Loucy (cell line): Measurements from ENCODE around the gene INTS1.

ENCODE experiments used
- H2AFZ ChIP-seq: fragments of 200-600 bp; sonication (generic); 2 replicates; pipeline ENCODE4 v1.6.0; 2016; ENCODE audit warnings: antibody characterized with exemption, mild to moderate bottlenecking, low read length, moderate library complexity
- H3F3A ChIP-seq: fragments of 200-600 bp; 2 replicates; pipeline ENCODE4 v1.6.0; 2016; ENCODE audit warnings: antibody characterized with exemption, low read depth, mild to moderate bottlenecking
- H3K27me3 ChIP-seq: fragments of 200-600 bp; sonication (generic); 2 replicates; pipeline ENCODE4 v1.6.1; 2014; ENCODE audit warnings: low read length, mild to moderate bottlenecking; ENCODE audit not compliant: insufficient read depth, poor library complexity, severe bottlenecking
- H3K36me3 ChIP-seq: fragments of 200-600 bp; sonication (generic); 2 replicates; pipeline ENCODE4 v1.6.1; 2016; ENCODE audit warnings: low read length; ENCODE audit not compliant: insufficient read depth
- H3K4me1 ChIP-seq: fragments of 200-600 bp; sonication (generic); 2 replicates; pipeline ENCODE4 v1.5.1; 2014; ENCODE audit warnings: low read length, mild to moderate bottlenecking; ENCODE audit not compliant: insufficient read depth, poor library complexity, severe bottlenecking
- H3K4me2 ChIP-seq: fragments of 200-600 bp; sonication (generic); 2 replicates; pipeline ENCODE4 v1.6.0; 2014; ENCODE audit warnings: antibody characterized with exemption, low read length, low read depth, mild to moderate bottlenecking; ENCODE audit not compliant: poor library complexity, severe bottlenecking
- H3K4me3 ChIP-seq: fragments of 200-600 bp; sonication (generic); 2 replicates; pipeline ENCODE4 v1.5.1; 2014; ENCODE audit warnings: low read length, mild to moderate bottlenecking, mixed read lengths; ENCODE audit not compliant: poor library complexity, severe bottlenecking
- H3K79me2 ChIP-seq: fragments of 200-600 bp; sonication (generic); 2 replicates; pipeline ENCODE4 v1.6.1; 2014; ENCODE audit warnings: low read length; ENCODE audit not compliant: insufficient read depth
- H3K9ac ChIP-seq: fragments of 200-600 bp; sonication (generic); 2 replicates; pipeline ENCODE4 v1.6.0; 2014; ENCODE audit warnings: mild to moderate bottlenecking, low read depth, low read length, moderate library complexity; ENCODE audit not compliant: poor library complexity, severe bottlenecking
- H3K9me2 ChIP-seq: fragments of 200-600 bp; sonication (generic); replicated peaks from 2 replicates; pipeline ENCODE4 v1.6.1; 2016; ENCODE audit warnings: low read depth, low read length, mixed read lengths
- H3K9me3 ChIP-seq: fragments of 200-600 bp; sonication (generic); 2 replicates; pipeline ENCODE4 v1.6.1; 2014; ENCODE audit warnings: mild to moderate bottlenecking, antibody characterized with exemption, low read length, low read depth; ENCODE audit not compliant: insufficient read depth
- H4K20me1 ChIP-seq: fragments of 200-600 bp; sonication (generic); 2 replicates; pipeline ENCODE4 v1.6.0; 2014; ENCODE audit warnings: antibody characterized with exemption, low read length, mild to moderate bottlenecking; ENCODE audit not compliant: insufficient read depth, poor library complexity, severe bottlenecking
- EZH2phosphoT487 ChIP-seq: fragments of 200-600 bp; IDR thresholded peaks from 2 replicates; pipeline ENCODE4 v1.6.1; 2018; ENCODE audit warnings: antibody characterized with exemption, mild to moderate bottlenecking, moderate library complexity, borderline replicate concordance
- TF ChIP-seq, protein P1 (sequence below): fragments of 200-600 bp; sonication (generic); conservative IDR thresholded peaks from 2 replicates; pipeline ENCODE4 v1.5.1; 2014; ENCODE audit warnings: mild to moderate bottlenecking, antibody characterized with exemption, low read length

Gene INTS1

DNA sequence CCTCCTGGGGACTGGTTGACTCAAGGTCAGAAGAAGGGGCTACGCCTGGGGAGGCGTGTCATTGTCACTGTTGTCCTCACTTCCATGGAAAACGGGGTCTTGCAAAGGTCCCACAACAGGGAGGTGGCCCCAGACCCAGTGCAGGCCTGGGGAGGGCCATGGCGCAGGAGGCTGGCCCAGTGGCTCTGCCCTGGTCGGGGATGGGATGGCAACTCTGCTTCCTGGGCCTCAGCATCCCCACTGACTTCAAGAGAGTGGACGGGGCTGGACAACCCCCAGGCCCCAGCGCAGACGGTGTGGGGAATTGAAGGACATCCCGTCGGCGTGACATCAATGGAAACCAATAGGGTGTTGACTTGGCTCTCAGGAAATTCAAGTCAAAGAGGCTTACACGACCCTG, 80.1 kb downstream of the INTS1 start:
- Histone ChIP-seq H3F3A (no peaks in the 10 kb centered on the region), H3K4me1 (no peaks in the 10 kb centered on the region), H3K9ac (no peak overlapping the region), H3K9me3 (no peaks in the 10 kb centered on the region), H4K20me1 (no peaks in the 10 kb centered on the region), H2AFZ (no peak overlapping the region), H3K27me3 (no peaks in the 10 kb centered on the region), H3K4me3 (no peak overlapping the region), H3K9me2 (no peaks in the 10 kb centered on the region), H3K36me3 (no peaks in the 10 kb centered on the region), H3K79me2 (no peaks in the 10 kb centered on the region), H3K4me2 (no peak overlapping the region)
- no peak for TF ChIP-seq EZH2phosphoT487
- TF ChIP-seq, protein P1, sequence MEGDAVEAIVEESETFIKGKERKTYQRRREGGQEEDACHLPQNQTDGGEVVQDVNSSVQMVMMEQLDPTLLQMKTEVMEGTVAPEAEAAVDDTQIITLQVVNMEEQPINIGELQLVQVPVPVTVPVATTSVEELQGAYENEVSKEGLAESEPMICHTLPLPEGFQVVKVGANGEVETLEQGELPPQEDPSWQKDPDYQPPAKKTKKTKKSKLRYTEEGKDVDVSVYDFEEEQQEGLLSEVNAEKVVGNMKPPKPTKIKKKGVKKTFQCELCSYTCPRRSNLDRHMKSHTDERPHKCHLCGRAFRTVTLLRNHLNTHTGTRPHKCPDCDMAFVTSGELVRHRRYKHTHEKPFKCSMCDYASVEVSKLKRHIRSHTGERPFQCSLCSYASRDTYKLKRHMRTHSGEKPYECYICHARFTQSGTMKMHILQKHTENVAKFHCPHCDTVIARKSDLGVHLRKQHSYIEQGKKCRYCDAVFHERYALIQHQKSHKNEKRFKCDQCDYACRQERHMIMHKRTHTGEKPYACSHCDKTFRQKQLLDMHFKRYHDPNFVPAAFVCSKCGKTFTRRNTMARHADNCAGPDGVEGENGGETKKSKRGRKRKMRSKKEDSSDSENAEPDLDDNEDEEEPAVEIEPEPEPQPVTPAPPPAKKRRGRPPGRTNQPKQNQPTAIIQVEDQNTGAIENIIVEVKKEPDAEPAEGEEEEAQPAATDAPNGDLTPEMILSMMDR: no peak

DNA sequence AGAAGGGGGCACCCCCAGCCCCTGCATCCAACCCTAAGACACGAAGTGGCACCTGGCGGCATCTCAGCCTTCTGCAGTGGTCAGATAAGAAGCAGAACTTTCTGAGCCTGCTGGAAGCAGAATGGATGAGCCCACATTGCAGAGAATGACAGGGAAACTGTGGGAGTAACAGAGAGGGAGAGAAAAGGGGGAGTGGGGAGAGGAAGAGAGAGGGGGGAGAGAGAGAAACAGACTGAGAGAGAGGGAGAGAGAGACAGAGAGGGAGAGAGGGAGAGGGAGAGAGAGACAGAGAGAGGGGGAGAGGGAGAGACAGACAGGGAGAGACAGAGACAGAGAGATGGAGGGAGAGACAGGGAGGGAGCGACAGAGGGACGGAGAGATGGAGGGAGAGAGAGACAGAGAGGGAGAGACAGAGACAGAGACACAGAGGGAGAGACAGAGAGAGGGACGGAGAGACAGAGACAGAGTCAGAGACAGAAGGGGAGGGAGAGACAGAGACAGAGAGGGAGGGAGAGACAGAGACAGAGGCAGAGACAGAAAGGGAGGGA, 80.9 kb downstream of the INTS1 start:
- TF ChIP-seq EZH2phosphoT487: no peak
- TF ChIP-seq, protein P1: no peak
- no peak overlapping the region for H3K4me2 ChIP-seq

DNA sequence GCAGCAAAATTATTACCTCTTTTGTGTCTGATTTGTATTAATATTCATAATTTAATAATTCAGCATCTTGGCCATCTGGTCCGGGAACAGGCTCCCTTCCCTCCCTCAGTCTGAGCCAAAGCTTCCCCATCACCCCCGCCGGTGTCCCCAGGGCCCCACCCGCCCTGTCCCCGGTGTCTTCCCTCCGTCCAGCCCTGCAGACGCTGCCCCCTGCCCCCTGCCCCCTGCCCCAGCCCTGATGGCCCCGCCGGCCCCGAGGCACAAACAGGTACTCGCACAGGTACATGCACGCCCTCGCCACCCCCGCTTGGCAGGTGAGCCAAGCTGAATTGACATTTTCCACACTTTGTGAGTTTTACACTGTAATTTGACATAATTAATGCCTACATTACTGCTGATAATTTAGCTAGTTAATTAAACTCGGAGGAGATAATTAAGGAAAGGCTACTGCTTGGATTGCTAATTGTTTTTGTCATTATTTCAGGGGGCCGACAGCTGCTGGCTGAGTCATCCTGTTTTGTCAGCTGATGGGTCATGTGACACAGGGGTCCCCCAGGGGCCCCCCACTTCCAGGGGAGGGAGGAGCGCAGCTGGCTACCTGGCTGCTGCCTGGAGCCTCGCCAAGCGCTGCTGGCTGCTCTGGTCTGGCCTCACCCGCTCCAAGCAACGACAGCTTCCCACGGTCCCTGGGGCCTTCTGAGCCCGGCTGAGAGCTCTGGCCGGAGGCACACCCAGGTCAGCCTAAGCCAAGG, 81.5 kb downstream of the INTS1 start:
- H2AFZ ChIP-seq: no peak overlapping the region
- H3K79me2 ChIP-seq: no peaks in the 10 kb centered on the region
- no peak overlapping the region for H3K4me2 ChIP-seq
- H3K27me3 ChIP-seq: no peaks in the 10 kb centered on the region
- no peaks in the 10 kb centered on the region for H4K20me1 ChIP-seq
- no peaks in the 10 kb centered on the region for H3F3A ChIP-seq
- H3K36me3 ChIP-seq: no peaks in the 10 kb centered on the region
- no peaks in the 10 kb centered on the region for H3K9me3 ChIP-seq
- no peaks in the 10 kb centered on the region for H3K9me2 ChIP-seq
- H3K4me3 ChIP-seq: no peak overlapping the region
- H3K4me1 ChIP-seq: peaks cover 8% of the 10 kb centered on the region
- TF ChIP-seq EZH2phosphoT487: no peak
- TF ChIP-seq, protein P1: no peak
- H3K9ac ChIP-seq: no peak overlapping the region

More for the DNA sequence above, 80.9 kb downstream of the INTS1 start:
- no peaks in the 10 kb centered on the region for H3K9me3 ChIP-seq
- H4K20me1 ChIP-seq: no peaks in the 10 kb centered on the region
- H3K4me1 ChIP-seq: peaks cover 2% of the 10 kb centered on the region
- no peaks in the 10 kb centered on the region for H3K27me3 ChIP-seq
- no peaks in the 10 kb centered on the region for H3K9me2 ChIP-seq
- H3K9ac ChIP-seq: no peak overlapping the region
- no peaks in the 10 kb centered on the region for H3F3A ChIP-seq
- no peaks in the 10 kb centered on the region for H3K79me2 ChIP-seq
- no peak overlapping the region for H3K4me3 ChIP-seq
- no peaks in the 10 kb centered on the region for H3K36me3 ChIP-seq
- no peak overlapping the region for H2AFZ ChIP-seq
